A673 (cell line): Measurements from ENCODE around the gene CYP27C1. TPM values are rescaled to one million over a fixed set of nuclear protein-coding genes. Genes with fewer than 3 reads are reported as not detected.
"Not testable (repeated sequence)": the region's sequence is repeated elsewhere in the genome, so short reads cannot be mapped to it uniquely, and the experiment has no call there.

ENCODE experiments used
- BruUV-seq: library from RNA; stranded (reverse); fragments of 400-500 nt; replicated peaks from 2 replicates; lab custom pipeline; 2021; lab: Mats Ljungman, UMichigan
- CTCF ChIA-PET: fragments of 300-600 bp; sonication (Branson Sonifier 250); formaldehyde crosslinking; loops from one replicate; lab custom pipeline; 2022; ENCODE audit warnings: antibody characterized with exemption; lab: Charles Lee
- POLR2A ChIA-PET: fragments of 300-600 bp; sonication (Branson Sonifier 250); formaldehyde crosslinking; loops from one replicate; lab custom pipeline; 2022; ENCODE audit warnings: antibody characterized with exemption; ENCODE audit not compliant: low non-redundant PET; lab: Charles Lee
- DNase-seq: peaks from one replicate; pipeline ENCODE4 v3.0.0-alpha.2; 2015; ENCODE audit warnings: low spot score
- H3K27ac ChIP-seq: fragments of 200-600 bp; sonication (generic); 2 replicates; pipeline ENCODE4 v1.5.1; 2016; ENCODE audit warnings: mixed run types, low read depth, mild to moderate bottlenecking, mixed read lengths, antibody characterized with exemption, low read length; ENCODE audit not compliant: poor library complexity, severe bottlenecking
- H3K27me3 ChIP-seq: fragments of 200-600 bp; sonication (generic); replicated peaks from 2 replicates; pipeline ENCODE4 v1.6.1; 2017; ENCODE audit warnings: mixed run types, low read depth, mild to moderate bottlenecking, mixed read lengths, antibody characterized with exemption, low read length; ENCODE audit not compliant: insufficient read depth, poor library complexity
- H3K36me3 ChIP-seq: fragments of 200-600 bp; sonication (generic); 2 replicates; pipeline ENCODE4 v1.6.1; 2016; ENCODE audit warnings: mixed run types, mild to moderate bottlenecking, mixed read lengths, antibody characterized with exemption, low read length; ENCODE audit not compliant: insufficient read depth, poor library complexity, severe bottlenecking
- H3K4me1 ChIP-seq: fragments of 200-600 bp; sonication (generic); 2 replicates; pipeline ENCODE4 v1.6.1; 2017; ENCODE audit warnings: mixed run types, mild to moderate bottlenecking, mixed read lengths, antibody characterized with exemption, low read length; ENCODE audit not compliant: insufficient read depth, poor library complexity, severe bottlenecking
- H3K4me3 ChIP-seq: fragments of 200-600 bp; sonication (generic); 2 replicates; pipeline ENCODE4 v1.5.1; 2016; ENCODE audit warnings: low read depth, mixed run types, mild to moderate bottlenecking, mixed read lengths, low read length; ENCODE audit not compliant: poor library complexity, severe bottlenecking
- H3K9me3 ChIP-seq: fragments of 200-600 bp; sonication (generic); 2 replicates; pipeline ENCODE4 v1.6.1; 2016; ENCODE audit warnings: mixed run types, low read depth, mild to moderate bottlenecking, mixed read lengths, antibody characterized with exemption, low read length; ENCODE audit not compliant: poor library complexity, severe bottlenecking
- CTCF ChIP-seq: fragments of 300-800, 200-600 bp; sonication (generic); conservative IDR thresholded peaks from 2 replicates; pipeline ENCODE4 v1.5.1; 2017; ENCODE audit warnings: low read depth, mild to moderate bottlenecking, antibody characterized with exemption, low read length, moderate library complexity, mixed read lengths
- EZH2 ChIP-seq: fragments of 200-600 bp; sonication (generic); IDR thresholded peaks from 2 replicates; pipeline ENCODE4 v1.6.1; 2017; ENCODE audit warnings: borderline replicate concordance, low read depth, mild to moderate bottlenecking, mixed read lengths, antibody characterized with exemption, low read length; ENCODE audit not compliant: poor library complexity, severe bottlenecking
- intact Hi-C: fragments of 100-400 bp; cut with micrococcal nuclease; formaldehyde crosslinking; loops from one replicate; pipeline ENCODE4 v1.10.0; 2022; ENCODE audit not compliant: unreplicated experiment
- total RNA-seq: library from RNA; stranded (reverse); gene quantifications from 2 replicates; pipeline ENCODE4 v1.2.3, GENCODE V29; 2021

CYP27C1 gene
- total RNA-seq, 1 experiment from 2014 or later = 4.2 TPM

GRCh38 chr2:127217470-127218325 lies 2.4 kb downstream of the CYP27C1 start:
- no peak overlapping the region for H3K4me3 ChIP-seq
- TSS peak; percentile 18 for BruUV-seq
- H3K4me1 ChIP-seq = peaks cover 5% of the 10 kb centered on the region
- H3K9me3 ChIP-seq = no peaks in the 10 kb centered on the region
- no peaks in the 10 kb centered on the region for H3K36me3 ChIP-seq
- H3K27me3 ChIP-seq = no peaks in the 10 kb centered on the region
- DNase-seq = no peak
- no peak for TF ChIP-seq CTCF
- TF ChIP-seq EZH2 = no peak
- no peak overlapping the region for H3K27ac ChIP-seq
- intact Hi-C loops = no loop called here
- ChIA-PET CTCF (no interaction called here), POLR2A (no interaction called here)

GRCh38 chr2:127216593-127216992 lies 3.5 kb downstream of the CYP27C1 start:
- BruUV-seq = no TSS peak
- intact Hi-C loops = no loop called here
- Histone ChIP-seq H3K27me3 (no peaks in the 10 kb centered on the region), H3K4me1 (peaks cover 5% of the 10 kb centered on the region), H3K4me3 (no peak overlapping the region), H3K36me3 (no peaks in the 10 kb centered on the region), H3K9me3 (no peaks in the 10 kb centered on the region), H3K27ac (no peak overlapping the region)
- DNase-seq = no peak
- ChIA-PET CTCF (no interaction called here), POLR2A (no interaction called here)
- TF ChIP-seq EZH2 = no peak
- no peak for TF ChIP-seq CTCF

- H3K9me3 ChIP-seq = no peaks in the 10 kb centered on the region
- H3K4me3 ChIP-seq = no peak overlapping the region
- no peak for TF ChIP-seq EZH2
- TF ChIP-seq CTCF = no peak
- ChIA-PET POLR2A (no interaction called here), CTCF (no interaction called here)
- no peaks in the 10 kb centered on the region for H3K36me3 ChIP-seq
- H3K27me3 ChIP-seq = no peaks in the 10 kb centered on the region
- peaks cover 5% of the 10 kb centered on the region for H3K4me1 ChIP-seq
- DNase-seq = no peak
- H3K27ac ChIP-seq = no peak overlapping the region
- BruUV-seq = TSS peak; percentile 11
- intact Hi-C loops = no loop called here
Measured at GRCh38 chr2:127216095-127216494, 4.0 kb downstream of the CYP27C1 start.

GRCh38 chr2:127214201-127214600 lies 5.9 kb downstream of the CYP27C1 start:
- POLR2A ChIA-PET, H3K36me3 ChIP-seq, H3K4me3 ChIP-seq, DNase-seq, H3K27me3 ChIP-seq, H3K9me3 ChIP-seq, BruUV-seq, CTCF ChIA-PET, H3K27ac ChIP-seq, H3K4me1 ChIP-seq, intact Hi-C loops: not testable (repeated sequence)
